Endothelial cell (in vitro differentiated cells): ENCODE measurements around the gene CLEC3B. TPM values are rescaled to one million over a fixed set of nuclear protein-coding genes. Genes with fewer than 3 reads are reported as not detected.

Experiments used
- DNase-seq: peaks from one replicate; pipeline ENCODE4 v3.0.0; 2021; ENCODE audit warnings: low spot score
- H3K27ac Mint-ChIP-seq: one replicate; pipeline ENCODE4 v1.8.0; 2021; ENCODE audit warnings: mixed read lengths, inconsistent platforms; ENCODE audit not compliant: unreplicated experiment
- H3K27me3 Mint-ChIP-seq: one replicate; pipeline ENCODE4 v1.8.0; 2021; ENCODE audit warnings: mild to moderate bottlenecking, moderate library complexity, mixed read lengths, inconsistent platforms; ENCODE audit not compliant: unreplicated experiment
- H3K36me3 Mint-ChIP-seq: one replicate; pipeline ENCODE4 v1.8.0; 2021; ENCODE audit warnings: mild to moderate bottlenecking, low read depth, mixed read lengths, inconsistent platforms; ENCODE audit not compliant: unreplicated experiment
- H3K4me1 Mint-ChIP-seq: one replicate; pipeline ENCODE4 v1.8.0; 2021; ENCODE audit warnings: mild to moderate bottlenecking, mixed read lengths, inconsistent platforms; ENCODE audit not compliant: unreplicated experiment
- H3K4me3 Mint-ChIP-seq: one replicate; pipeline ENCODE4 v1.8.0; 2021; ENCODE audit warnings: mild to moderate bottlenecking, mixed read lengths, inconsistent platforms; ENCODE audit not compliant: unreplicated experiment
- H3K9me3 Mint-ChIP-seq: one replicate; pipeline ENCODE4 v1.8.0; 2021; ENCODE audit warnings: mixed read lengths, inconsistent platforms; ENCODE audit not compliant: unreplicated experiment
- CTCF ChIP-seq: fragments of 200-600 bp; sonication (generic); IDR thresholded peaks from one replicate; pipeline ENCODE4 v1.5.0; 2021; ENCODE audit warnings: antibody characterized with exemption; ENCODE audit not compliant: unreplicated experiment
- total RNA-seq: library from RNA; stranded (reverse); fragmentation: NEBNext Ultra II Directional; extraction: Animal tissue kit (Norgen Biotek cat#: 25700); gene quantifications from one replicate; pipeline ENCODE4 v1.2.1, GENCODE V29; 2021; ENCODE audit not compliant: unreplicated experiment

The CLEC3B gene
- total RNA-seq, 1 donor from 2014 or later, result 0.41 TPM

GRCh38 chr3:45023675-45024074, 2.4 kb upstream of the CLEC3B start:
- H3K27me3 Mint-ChIP-seq, result peaks cover 4% of the 10 kb centered on the region
- H3K4me1 Mint-ChIP-seq, result peaks cover 7% of the 10 kb centered on the region
- H3K36me3 Mint-ChIP-seq, result no peaks in the 10 kb centered on the region
- no peaks in the 10 kb centered on the region for H3K9me3 Mint-ChIP-seq
- DNase-seq, result no peak
- H3K4me3 Mint-ChIP-seq, result no peak overlapping the region
- TF ChIP-seq CTCF, result no peak
- no peak overlapping the region for H3K27ac Mint-ChIP-seq

- H3K36me3 Mint-ChIP-seq, result no peaks in the 10 kb centered on the region
- H3K4me1 Mint-ChIP-seq, result peaks cover 7% of the 10 kb centered on the region
- H3K27me3 Mint-ChIP-seq, result peaks cover 4% of the 10 kb centered on the region
- no peak overlapping the region for H3K27ac Mint-ChIP-seq
- no peaks in the 10 kb centered on the region for H3K9me3 Mint-ChIP-seq
- H3K4me3 Mint-ChIP-seq, result no peak overlapping the region
- TF ChIP-seq CTCF, result no peak
- no peak for DNase-seq
Measured at GRCh38 chr3:45024542-45025255, 1.4 kb upstream of the CLEC3B start.

- H3K27me3 Mint-ChIP-seq, result peaks cover 1% of the 10 kb centered on the region
Measured at GRCh38 chr3:45026957-45027356, 854 bp downstream of the CLEC3B start.

GRCh38 chr3:45027441-45027840, 1.3 kb downstream of the CLEC3B start:
- no peak overlapping the region for H3K4me3 Mint-ChIP-seq
- H3K4me1 Mint-ChIP-seq, result peaks cover 3% of the 10 kb centered on the region
- H3K27me3 Mint-ChIP-seq, result peaks cover 1% of the 10 kb centered on the region
- H3K9me3 Mint-ChIP-seq, result no peaks in the 10 kb centered on the region
- H3K27ac Mint-ChIP-seq, result no peak overlapping the region
- H3K36me3 Mint-ChIP-seq, result peaks cover 3% of the 10 kb centered on the region
- no peak for DNase-seq
- no peak for TF ChIP-seq CTCF

More at GRCh38 chr3:45026957-45027356, 854 bp downstream of the CLEC3B start:
- no peak overlapping the region for H3K4me3 Mint-ChIP-seq
- no peak for TF ChIP-seq CTCF
- peaks cover 3% of the 10 kb centered on the region for H3K36me3 Mint-ChIP-seq
- H3K9me3 Mint-ChIP-seq, result no peaks in the 10 kb centered on the region
- no peak for DNase-seq
- no peak overlapping the region for H3K27ac Mint-ChIP-seq
- peaks cover 3% of the 10 kb centered on the region for H3K4me1 Mint-ChIP-seq

GRCh38 chr3:45029216-45029615, 3.1 kb downstream of the CLEC3B start:
- no peak for TF ChIP-seq CTCF
- H3K27me3 Mint-ChIP-seq, result peaks cover 1% of the 10 kb centered on the region
- H3K36me3 Mint-ChIP-seq, result peaks cover 3% of the 10 kb centered on the region
- H3K4me1 Mint-ChIP-seq, result peaks cover 4% of the 10 kb centered on the region
- no peak overlapping the region for H3K27ac Mint-ChIP-seq
- H3K9me3 Mint-ChIP-seq, result no peaks in the 10 kb centered on the region
- H3K4me3 Mint-ChIP-seq, result no peak overlapping the region
- DNase-seq, result no peak
